T-helper 17 cell (primary cell): ENCODE measurements around the gene POC1A. TPM values are rescaled to one million over a fixed set of nuclear protein-coding genes. Genes with fewer than 3 reads are reported as not detected.
A peak's percentile ranks its signal among the peaks of the same experiment; 100 is the strongest.

ENCODE experiments used
- ATAC-seq: fragments of 150-1000 bp; cut with Tn5 transposase; 2 replicates; pipeline ENCODE4 v1.10.0; 2021; ENCODE audit warnings: mild to moderate bottlenecking, moderate library complexity
- DNase-seq, 3 donors: peaks; one replicate each; pipeline versions ENCODE4 v3.0.0 to v3.0.0-alpha.2; 2020 to 2021
- H3K9me3 ChIP-seq: one replicate; pipeline ENCODE4 v1.7.0; 2013; ENCODE audit warnings: low read length, mild to moderate bottlenecking; ENCODE audit not compliant: control insufficient read depth, poor library complexity, severe bottlenecking
- H3K27ac Mint-ChIP-seq: one replicate; pipeline ENCODE4 v1.8.0; 2022; ENCODE audit warnings: mild to moderate bottlenecking, moderate library complexity, mixed read lengths
- H3K27me3 Mint-ChIP-seq: one replicate; pipeline ENCODE4 v1.8.0; 2022; ENCODE audit warnings: mixed read lengths
- H3K36me3 Mint-ChIP-seq: one replicate; pipeline ENCODE4 v1.8.0; 2022; ENCODE audit warnings: low read depth, mixed read lengths
- H3K4me1 Mint-ChIP-seq: one replicate; pipeline ENCODE4 v1.8.0; 2022; ENCODE audit warnings: mild to moderate bottlenecking, mixed read lengths
- H3K4me3 Mint-ChIP-seq: one replicate; pipeline ENCODE4 v1.8.0; 2022; ENCODE audit warnings: mild to moderate bottlenecking, moderate library complexity, mixed read lengths
- total RNA-seq, 4 donors: library from RNA in 2 of 4; stranded (reverse) in 2 of 4; gene quantifications; one replicate each; pipeline ENCODE4 v1.2.3 and lab custom pipeline; 2022 to 2026

Gene POC1A
- total RNA-seq, 2 donors from 2014 or later = 0.47 to 1.4 TPM

- H3K9me3 ChIP-seq = no peaks in the 10 kb centered on the region
- Mint-ChIP-seq H3K27ac (peak overlapping the region; percentile 94), H3K4me1 (peaks cover 26% of the 10 kb centered on the region), H3K4me3 (peak overlapping the region; percentile 93), H3K27me3 (no peaks in the 10 kb centered on the region), H3K36me3 (peaks cover 2% of the 10 kb centered on the region)
- ATAC-seq (no peak), DNase-seq (no peak)
These were observed 96.3 kb downstream of the POC1A start for GRCh38 chr3:52057812-52058495.

DNA sequence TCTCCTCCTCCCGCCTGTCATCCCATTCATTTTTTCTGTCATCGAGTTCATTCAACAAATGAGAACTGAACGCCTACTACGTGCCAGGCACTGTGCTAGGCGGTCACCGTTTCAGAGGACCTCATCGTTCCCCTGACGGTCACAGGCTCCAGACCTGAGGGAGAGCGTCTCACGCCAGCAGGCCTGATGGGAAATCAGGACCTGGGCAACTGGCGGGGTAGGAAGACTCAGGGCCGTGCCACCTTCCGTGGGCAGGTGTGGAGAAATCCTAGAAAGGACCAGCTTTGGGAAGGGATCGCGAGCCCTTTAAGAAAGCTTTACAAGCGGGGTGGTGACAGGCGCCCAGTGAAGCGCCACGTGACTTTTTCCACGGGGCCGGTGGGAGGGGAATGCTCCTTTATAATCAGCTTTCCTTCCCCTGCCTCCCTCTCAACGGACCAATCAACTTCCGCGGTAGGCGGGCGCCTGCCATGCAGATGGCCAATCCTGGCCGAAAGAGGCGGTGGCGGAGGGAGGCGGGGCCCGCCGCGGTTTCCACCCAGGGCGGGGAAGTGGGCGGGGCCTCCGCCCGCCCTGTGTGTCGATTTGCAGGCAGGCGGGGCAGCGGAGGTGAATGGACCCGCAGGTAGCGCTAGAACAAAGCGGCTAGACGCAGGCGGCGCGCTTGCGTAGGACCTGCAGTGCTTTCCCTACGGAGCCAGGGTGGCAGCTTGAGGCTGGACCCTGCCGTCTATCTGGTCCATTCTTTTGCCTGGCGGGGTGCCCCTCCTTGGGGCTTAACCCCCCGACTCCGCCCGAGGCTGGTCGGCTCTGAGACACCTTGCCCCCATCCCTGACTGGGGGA lies 97.0 kb downstream of the POC1A start:
- no peaks in the 10 kb centered on the region for H3K27me3 Mint-ChIP-seq
- H3K36me3 Mint-ChIP-seq = peaks cover 2% of the 10 kb centered on the region
- ATAC-seq (peak; percentile 89), DNase-seq (peak; percentile 97 to 100 (median 99))
- peak overlapping the region; percentile 93 for H3K4me3 Mint-ChIP-seq
- no peaks in the 10 kb centered on the region for H3K9me3 ChIP-seq
- peak overlapping the region; percentile 94 for H3K27ac Mint-ChIP-seq
- peaks cover 33% of the 10 kb centered on the region for H3K4me1 Mint-ChIP-seq

- Mint-ChIP-seq H3K4me3 (peak within 1 kb of the TSS; percentile 93), H3K27ac (peak within 1 kb of the TSS; percentile 94), H3K27me3 (no peaks in the 10 kb centered on the region), H3K4me1 (peaks cover 40% of the 10 kb centered on the region), H3K36me3 (peaks cover 2% of the 10 kb centered on the region)
- ATAC-seq (peak; percentile 35), DNase-seq (peak; percentile 58 to 77 (median 70))
- H3K9me3 ChIP-seq = no peaks in the 10 kb centered on the region
These were observed 97.7 kb downstream of the POC1A start, which contains the start of gene DUSP7 for GRCh38 chr3:52056521-52056967. DUSP7 (minus strand) TSS chr3:52056571; CDS start chr3:52056366, 205 bp downstream.

DNA sequence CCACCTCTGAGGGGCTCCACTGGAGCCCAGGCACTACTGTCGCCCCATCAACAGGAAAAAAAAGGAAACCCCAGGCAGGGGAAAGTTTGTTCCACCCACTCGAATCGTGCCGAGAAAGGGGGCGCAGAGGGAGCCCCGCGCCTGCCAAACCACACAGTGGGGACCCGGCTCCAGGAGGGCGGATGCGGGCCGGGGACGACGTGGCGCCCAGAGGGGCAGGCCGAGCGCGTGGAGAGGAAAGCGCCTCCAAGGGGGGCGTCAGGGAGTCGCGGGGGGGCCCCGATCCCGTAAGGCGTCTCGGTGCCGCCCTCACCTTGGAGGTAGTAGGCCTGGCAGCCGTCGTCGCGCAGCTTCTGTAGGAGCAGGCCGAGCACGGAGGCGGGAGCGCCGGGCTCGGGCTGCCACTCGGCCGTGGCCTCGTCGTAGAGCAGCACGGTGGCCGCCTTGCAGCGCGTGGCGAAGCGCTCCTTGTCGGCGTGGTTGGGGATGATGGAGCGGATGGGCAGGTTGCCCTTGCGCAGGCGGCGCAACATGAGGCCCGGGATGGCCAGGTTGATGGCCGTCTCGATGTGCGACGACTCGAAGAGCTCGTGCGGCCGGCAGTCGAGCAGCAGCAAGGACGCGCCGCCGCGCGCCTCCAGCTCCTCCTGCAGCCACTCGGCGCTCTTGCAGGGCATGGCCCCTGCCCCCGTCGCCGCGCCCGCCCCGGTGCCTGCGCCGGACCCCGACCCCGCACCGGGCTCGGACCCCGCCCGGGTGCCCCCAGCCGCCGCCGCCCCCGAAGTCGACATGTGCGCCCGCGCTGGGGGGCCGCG lies 98.5 kb downstream of the POC1A start:
- H3K36me3 Mint-ChIP-seq = peaks cover 2% of the 10 kb centered on the region
- peak overlapping the region; percentile 93 for H3K4me3 Mint-ChIP-seq
- DNase-seq = peak; percentile 32 to 37 (median 36)
- H3K27ac Mint-ChIP-seq = peak overlapping the region; percentile 94
- H3K9me3 ChIP-seq = no peaks in the 10 kb centered on the region
- peak; percentile 13 for ATAC-seq
- peaks cover 44% of the 10 kb centered on the region for H3K4me1 Mint-ChIP-seq
- no peaks in the 10 kb centered on the region for H3K27me3 Mint-ChIP-seq

DNA sequence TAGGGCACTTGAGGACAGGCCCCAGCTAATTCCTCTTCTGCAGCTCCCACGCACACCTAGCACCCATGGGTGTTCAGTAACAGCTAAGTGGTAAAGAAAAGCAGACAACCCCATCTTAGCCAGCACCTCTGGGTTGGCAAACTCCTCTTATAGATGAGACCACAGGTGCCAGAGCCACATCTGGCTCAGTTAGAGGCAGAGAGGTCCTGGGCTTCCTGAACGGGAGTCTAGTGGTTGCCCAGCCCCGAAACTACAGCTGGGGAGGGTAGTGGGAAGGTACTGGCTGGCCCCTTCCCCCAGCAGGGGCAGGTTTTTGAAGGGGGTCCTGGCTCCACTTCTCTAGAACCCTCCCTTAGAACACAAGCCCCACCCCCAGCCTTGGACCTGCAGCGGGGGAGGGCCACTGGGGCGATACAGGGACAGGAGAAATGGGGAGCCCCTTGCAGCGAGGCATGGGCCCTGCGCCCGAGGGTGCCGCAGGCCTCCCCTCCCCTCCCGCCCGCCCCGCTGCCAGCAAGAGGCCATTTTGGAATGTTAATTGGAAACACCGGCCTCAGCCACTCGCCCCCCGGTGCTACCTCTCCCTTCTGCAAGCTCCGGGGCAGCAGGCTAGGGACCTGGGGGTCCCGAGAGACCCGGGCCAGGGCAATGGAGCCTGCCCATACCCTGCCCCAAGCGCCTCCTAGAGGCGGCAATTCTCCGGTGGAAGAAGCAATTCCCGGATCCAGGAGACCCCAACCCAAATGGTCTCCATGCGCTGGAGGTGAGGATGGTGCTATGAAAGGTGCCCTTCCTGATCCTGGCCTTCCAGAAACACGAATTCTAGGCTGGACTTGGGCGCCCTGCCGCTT lies 99.3 kb downstream of the POC1A start:
- DNase-seq (peak in 1 of 3 donors; percentile 13), ATAC-seq (no peak)
- peaks cover 2% of the 10 kb centered on the region for H3K36me3 Mint-ChIP-seq
- peak overlapping the region; percentile 94 for H3K27ac Mint-ChIP-seq
- no peaks in the 10 kb centered on the region for H3K27me3 Mint-ChIP-seq
- no peaks in the 10 kb centered on the region for H3K9me3 ChIP-seq
- peak overlapping the region; percentile 93 for H3K4me3 Mint-ChIP-seq
- H3K4me1 Mint-ChIP-seq = peaks cover 47% of the 10 kb centered on the region

- ATAC-seq (no peak), DNase-seq (peak in 1 of 3 donors; percentile 13)
- peak overlapping the region; percentile 93 for H3K4me3 Mint-ChIP-seq
- H3K27me3 Mint-ChIP-seq = no peaks in the 10 kb centered on the region
- peak overlapping the region; percentile 94 for H3K27ac Mint-ChIP-seq
- H3K36me3 Mint-ChIP-seq = peaks cover 5% of the 10 kb centered on the region
- H3K4me1 Mint-ChIP-seq = peaks cover 49% of the 10 kb centered on the region
- no peaks in the 10 kb centered on the region for H3K9me3 ChIP-seq
These were observed 100.6 kb downstream of the POC1A start for GRCh38 chr3:52053307-52054304.

- no peaks in the 10 kb centered on the region for H3K27me3 Mint-ChIP-seq
- DNase-seq (peak in 2 of 3 donors; percentile 32 to 38), ATAC-seq (no peak)
- H3K9me3 ChIP-seq = no peaks in the 10 kb centered on the region
- peak overlapping the region; percentile 94 for H3K27ac Mint-ChIP-seq
- peaks cover 49% of the 10 kb centered on the region for H3K4me1 Mint-ChIP-seq
- peak overlapping the region; percentile 93 for H3K4me3 Mint-ChIP-seq
- peaks cover 5% of the 10 kb centered on the region for H3K36me3 Mint-ChIP-seq
These were observed 101.4 kb downstream of the POC1A start for GRCh38 chr3:52052831-52053306.

- ATAC-seq (no peak), DNase-seq (no peak)
- Mint-ChIP-seq H3K36me3 (peaks cover 5% of the 10 kb centered on the region), H3K4me3 (peak overlapping the region; percentile 93), H3K27me3 (no peaks in the 10 kb centered on the region), H3K27ac (peak overlapping the region; percentile 94), H3K4me1 (peaks cover 48% of the 10 kb centered on the region)
- H3K9me3 ChIP-seq = no peaks in the 10 kb centered on the region
These were observed 102.8 kb downstream of the POC1A start for GRCh38 chr3:52051444-52051843.

DNA sequence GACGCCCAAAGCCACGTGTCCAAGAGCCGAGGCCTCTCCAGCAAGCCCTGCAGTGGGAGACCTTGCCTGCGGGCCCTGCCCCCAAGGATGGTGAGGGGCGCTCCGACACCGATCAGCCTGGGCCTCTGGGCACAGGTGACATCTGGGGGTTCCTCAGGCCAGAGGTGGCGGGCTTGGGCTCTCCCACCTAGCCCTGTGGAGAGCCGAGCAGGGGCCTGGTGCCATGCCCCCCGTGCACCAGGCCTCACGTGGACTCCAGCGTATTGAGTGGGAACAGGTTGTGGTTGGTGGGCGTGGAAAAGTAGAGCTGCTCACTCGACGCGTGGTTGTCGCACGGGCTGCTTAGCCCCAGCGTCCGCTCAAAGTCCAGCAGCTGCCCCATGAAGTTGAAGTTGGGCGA lies 103.7 kb downstream of the POC1A start:
- peak overlapping the region; percentile 88 for H3K27ac Mint-ChIP-seq

GRCh38 chr3:52049503-52049902 lies 104.7 kb downstream of the POC1A start:
- DNase-seq = no peak
- H3K9me3 ChIP-seq = no peaks in the 10 kb centered on the region
- peaks cover 5% of the 10 kb centered on the region for H3K36me3 Mint-ChIP-seq
- H3K27me3 Mint-ChIP-seq = no peaks in the 10 kb centered on the region
- ATAC-seq = no peak
- no peak overlapping the region for H3K4me3 Mint-ChIP-seq
- H3K4me1 Mint-ChIP-seq = peaks cover 51% of the 10 kb centered on the region
- peak overlapping the region; percentile 88 for H3K27ac Mint-ChIP-seq

More for the DNA sequence above, 103.7 kb downstream of the POC1A start:
- no peak for ATAC-seq
- Mint-ChIP-seq H3K27me3 (no peaks in the 10 kb centered on the region), H3K36me3 (peaks cover 5% of the 10 kb centered on the region), H3K4me1 (peaks cover 49% of the 10 kb centered on the region), H3K4me3 (peak overlapping the region; percentile 15)
- H3K9me3 ChIP-seq = no peaks in the 10 kb centered on the region
- no peak for DNase-seq

GRCh38 chr3:52047295-52047960 lies 106.8 kb downstream of the POC1A start:
- peaks cover 3% of the 10 kb centered on the region for H3K36me3 Mint-ChIP-seq
- no peak overlapping the region for H3K4me3 Mint-ChIP-seq
- no peak overlapping the region for H3K27ac Mint-ChIP-seq
- no peak for DNase-seq
- peaks cover 30% of the 10 kb centered on the region for H3K4me1 Mint-ChIP-seq
- no peak for ATAC-seq
- no peaks in the 10 kb centered on the region for H3K9me3 ChIP-seq
- no peaks in the 10 kb centered on the region for H3K27me3 Mint-ChIP-seq
